ENCODE data around the gene PSMB7.

- no peak for TF ChIP-seq EZH2 (IDR thresholded peaks at IDR 0.05; ENCODE audit: borderline replicate concordance, low read depth, low read length, severe bottlenecking)
- no peak for TF ChIP-seq CTCF (IDR thresholded peaks at IDR 0.05; ENCODE audit: borderline replicate concordance, extremely low read depth, low read length, poor library complexity, severe bottlenecking)
Measured at GRCh38 chr9:124323904-124324303, 91.3 kb downstream of the PSMB7 start.
